Upper lobe of left lung (tissue), 4 donors: ENCODE data around the gene DUOX1.

ENCODE experiments used
- EP300 ChIP-seq, 4 donors: sonication (generic); formaldehyde crosslinking; IDR thresholded peaks; one replicate each; pipeline ENCODE4 v1.5.1; 2017; ENCODE audit warnings: antibody characterized with exemption in 4 of 4, control low read depth in 2 of 4
- POLR2A ChIP-seq, 4 donors: fragments of 450-650 bp; IDR thresholded peaks; one replicate each; pipeline ENCODE4 v1.5.1; 2016 to 2017; ENCODE audit warnings: antibody characterized with exemption in 4 of 4, mild to moderate bottlenecking in 2 of 4
- POLR2AphosphoS5 ChIP-seq, 2 donors: sonication (generic); formaldehyde crosslinking; IDR thresholded peaks; one replicate each; pipeline ENCODE4 v1.5.1; 2017; ENCODE audit warnings: antibody characterized with exemption in 2 of 2
- TF ChIP-seq, protein P1 (sequence below), 6 experiments: fragments of 450-650 bp in 4 of 6; fragments of 200-600 bp in 2 of 6; sonication (generic) in 2 of 6; IDR thresholded peaks; one replicate each; pipeline ENCODE4 v1.5.1; 2016 to 2019; ENCODE audit warnings: antibody characterized with exemption in 6 of 6

DNA sequence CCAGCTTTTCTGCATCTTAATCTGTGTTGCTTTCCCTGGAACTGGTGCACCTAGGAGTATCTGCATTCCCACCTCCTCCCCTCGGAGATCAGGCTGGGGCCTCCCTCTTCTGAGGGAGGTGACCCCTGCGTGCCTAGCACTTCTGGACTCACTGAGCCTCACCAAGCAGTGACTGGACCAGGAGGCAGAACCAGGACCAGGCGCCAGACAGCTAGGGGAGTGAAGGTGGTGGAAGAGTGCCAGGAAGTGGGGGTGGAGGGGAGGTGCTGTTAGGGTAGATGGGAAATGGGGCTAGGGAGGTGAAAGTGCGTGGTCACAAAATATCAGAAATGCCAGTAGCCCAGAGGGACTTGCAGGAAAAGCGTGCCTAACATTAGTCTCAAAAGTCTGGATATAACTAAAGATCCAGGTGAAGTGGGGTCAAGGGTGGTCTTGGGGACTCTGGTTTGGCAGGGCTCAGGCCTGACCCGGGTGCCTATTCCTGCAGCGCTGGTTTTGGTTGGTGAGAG is 14.4 kb upstream of the DUOX1 start:
- TF ChIP-seq, protein P1, sequence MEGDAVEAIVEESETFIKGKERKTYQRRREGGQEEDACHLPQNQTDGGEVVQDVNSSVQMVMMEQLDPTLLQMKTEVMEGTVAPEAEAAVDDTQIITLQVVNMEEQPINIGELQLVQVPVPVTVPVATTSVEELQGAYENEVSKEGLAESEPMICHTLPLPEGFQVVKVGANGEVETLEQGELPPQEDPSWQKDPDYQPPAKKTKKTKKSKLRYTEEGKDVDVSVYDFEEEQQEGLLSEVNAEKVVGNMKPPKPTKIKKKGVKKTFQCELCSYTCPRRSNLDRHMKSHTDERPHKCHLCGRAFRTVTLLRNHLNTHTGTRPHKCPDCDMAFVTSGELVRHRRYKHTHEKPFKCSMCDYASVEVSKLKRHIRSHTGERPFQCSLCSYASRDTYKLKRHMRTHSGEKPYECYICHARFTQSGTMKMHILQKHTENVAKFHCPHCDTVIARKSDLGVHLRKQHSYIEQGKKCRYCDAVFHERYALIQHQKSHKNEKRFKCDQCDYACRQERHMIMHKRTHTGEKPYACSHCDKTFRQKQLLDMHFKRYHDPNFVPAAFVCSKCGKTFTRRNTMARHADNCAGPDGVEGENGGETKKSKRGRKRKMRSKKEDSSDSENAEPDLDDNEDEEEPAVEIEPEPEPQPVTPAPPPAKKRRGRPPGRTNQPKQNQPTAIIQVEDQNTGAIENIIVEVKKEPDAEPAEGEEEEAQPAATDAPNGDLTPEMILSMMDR (IDR thresholded peaks at IDR 0.05): no peak
- TF ChIP-seq POLR2A (IDR thresholded peaks at IDR 0.05) (peak in 1 of 4 donors; percentile 1), EP300 (IDR thresholded peaks at IDR 0.05) (no peak), POLR2AphosphoS5 (IDR thresholded peaks at IDR 0.05) (no peak)
